ENCODE measurements around the gene RXRG.

GRCh38 chr1:165449131-165449530 lies 4.2 kb upstream of the RXRG start:
- TF ChIP-seq CTCF (conservative IDR thresholded peaks at IDR 0.05) (no peak), ZFX (IDR thresholded peaks at IDR 0.05) (no peak)

All from C4-2B (cell line).